Kidney capillary endothelial cell (primary cell): ENCODE results near the gene VSX1.

Experiments
- DNase-seq: peaks from one replicate; pipeline ENCODE4 v3.0.0-alpha.2; 2018; ENCODE audit warnings: low spot score

Gene VSX1

GRCh38 chr20:25087186-25087929 is 5.4 kb upstream of the VSX1 start:
- DNase-seq = no peak

- DNase-seq = no peak
Measured at GRCh38 chr20:25085756-25086495, 4.0 kb upstream of the VSX1 start.

- DNase-seq = no peak
Measured at GRCh38 chr20:25084626-25085187, 2.8 kb upstream of the VSX1 start.

- no peak for DNase-seq
Measured at GRCh38 chr20:25083773-25084625, 2.1 kb upstream of the VSX1 start.

GRCh38 chr20:25083141-25083772 is 1.3 kb upstream of the VSX1 start:
- no peak for DNase-seq

GRCh38 chr20:25082498-25082873 is 545 bp upstream of the VSX1 start:
- no peak for DNase-seq

GRCh38 chr20:25081065-25081729 is 744 bp downstream of the VSX1 start:
- DNase-seq = no peak

GRCh38 chr20:25079171-25079570 is 2.8 kb downstream of the VSX1 start:
- no peak for DNase-seq

GRCh38 chr20:25078662-25079061 is 3.3 kb downstream of the VSX1 start:
- DNase-seq = no peak

- no peak for DNase-seq
Measured at GRCh38 chr20:25077610-25078169, 4.3 kb downstream of the VSX1 start.

- DNase-seq = no peak
Measured at GRCh38 chr20:25076731-25077609, 5.0 kb downstream of the VSX1 start.

- no peak for DNase-seq
Measured at GRCh38 chr20:25076201-25076600, 5.7 kb downstream of the VSX1 start.

- DNase-seq = no peak
Measured at GRCh38 chr20:25073544-25073943, 8.4 kb downstream of the VSX1 start.

GRCh38 chr20:25072226-25072811 is 9.6 kb downstream of the VSX1 start:
- DNase-seq = no peak

- no peak for DNase-seq
Measured at GRCh38 chr20:25071734-25072133, 10.2 kb downstream of the VSX1 start.

- no peak for DNase-seq
Measured at GRCh38 chr20:25070821-25071473, 11.0 kb downstream of the VSX1 start.

GRCh38 chr20:25067102-25067987 is 14.6 kb downstream of the VSX1 start:
- no peak for DNase-seq

GRCh38 chr20:25066386-25066785 is 15.6 kb downstream of the VSX1 start:
- no peak for DNase-seq
